D341Med (cell line): ENCODE measurements around the gene ICAM4.
"Not testable (repeated sequence)": the region's sequence is repeated elsewhere in the genome, so short reads cannot be mapped to it uniquely, and the experiment has no call there.

Experiments
- DNase-seq: peaks from one replicate; pipeline ENCODE4 v3.0.0; 2012; ENCODE audit warnings: low spot score

ICAM4 gene

DNA sequence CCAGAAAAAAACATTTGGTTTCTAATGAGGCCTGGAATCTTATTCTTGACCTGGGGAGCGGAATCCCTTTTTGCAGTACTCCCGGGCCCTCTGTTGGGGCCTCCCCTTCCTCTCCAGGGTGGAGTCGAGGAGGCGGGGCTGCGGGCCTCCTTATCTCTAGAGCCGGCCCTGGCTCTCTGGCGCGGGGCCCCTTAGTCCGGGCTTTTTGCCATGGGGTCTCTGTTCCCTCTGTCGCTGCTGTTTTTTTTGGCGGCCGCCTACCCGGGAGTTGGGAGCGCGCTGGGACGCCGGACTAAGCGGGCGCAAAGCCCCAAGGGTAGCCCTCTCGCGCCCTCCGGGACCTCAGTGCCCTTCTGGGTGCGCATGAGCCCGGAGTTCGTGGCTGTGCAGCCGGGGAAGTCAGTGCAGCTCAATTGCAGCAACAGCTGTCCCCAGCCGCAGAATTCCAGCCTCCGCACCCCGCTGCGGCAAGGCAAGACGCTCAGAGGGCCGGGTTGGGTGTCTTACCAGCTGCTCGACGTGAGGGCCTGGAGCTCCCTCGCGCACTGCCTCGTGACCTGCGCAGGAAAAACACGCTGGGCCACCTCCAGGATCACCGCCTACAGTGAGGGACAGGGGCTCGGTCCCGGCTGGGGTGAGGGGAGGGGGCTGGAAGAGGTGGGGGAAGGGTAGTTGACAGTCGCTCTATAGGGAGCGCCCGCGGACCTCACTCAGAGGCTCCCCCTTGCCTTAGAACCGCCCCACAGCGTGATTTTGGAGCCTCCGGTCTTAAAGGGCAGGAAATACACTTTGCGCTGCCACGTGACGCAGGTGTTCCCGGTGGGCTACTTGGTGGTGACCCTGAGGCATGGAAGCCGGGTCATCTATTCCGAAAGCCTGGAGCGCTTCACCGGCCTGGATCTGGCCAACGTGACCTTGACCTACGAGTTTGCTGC, at the start of gene ICAM4:
Gene ICAM4, plus strand, starts transcription at position 153 of the 935 bp plus-strand sequence. Its CDS starts 58 bp downstream, at position 211.
- no peak for DNase-seq

DNA sequence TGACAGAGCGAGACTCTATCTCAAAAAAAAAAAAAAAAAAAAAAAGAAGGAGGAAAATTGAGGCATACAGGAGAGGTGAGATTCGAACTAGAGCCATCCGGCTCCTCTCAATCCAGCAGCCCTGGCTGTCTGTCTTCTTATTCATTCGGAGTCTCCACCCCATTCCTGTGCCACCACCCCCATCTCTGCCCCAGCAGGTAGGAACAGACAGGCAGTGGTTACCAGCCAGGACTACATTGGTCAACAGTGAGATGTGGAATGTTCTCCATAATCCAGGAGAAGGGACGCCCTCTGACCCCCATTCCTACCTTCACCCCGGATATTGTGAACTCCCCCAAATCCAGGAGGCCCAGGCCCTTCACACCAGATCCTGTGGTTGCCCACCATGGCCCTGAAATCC, 49.1 kb upstream of the ICAM4 start:
- DNase-seq, result no peak

GRCh38 chr19:10238172-10238783, 48.5 kb upstream of the ICAM4 start:
- no peak for DNase-seq

- not testable (repeated sequence) for DNase-seq
Measured at GRCh38 chr19:10241826-10242449, 44.8 kb upstream of the ICAM4 start.

GRCh38 chr19:10243606-10244005, 43.1 kb upstream of the ICAM4 start:
- DNase-seq, result no peak

GRCh38 chr19:10245189-10245939, 41.4 kb upstream of the ICAM4 start:
- DNase-seq, result no peak

- no peak for DNase-seq
Measured at GRCh38 chr19:10246511-10246910, 40.2 kb upstream of the ICAM4 start.

DNA sequence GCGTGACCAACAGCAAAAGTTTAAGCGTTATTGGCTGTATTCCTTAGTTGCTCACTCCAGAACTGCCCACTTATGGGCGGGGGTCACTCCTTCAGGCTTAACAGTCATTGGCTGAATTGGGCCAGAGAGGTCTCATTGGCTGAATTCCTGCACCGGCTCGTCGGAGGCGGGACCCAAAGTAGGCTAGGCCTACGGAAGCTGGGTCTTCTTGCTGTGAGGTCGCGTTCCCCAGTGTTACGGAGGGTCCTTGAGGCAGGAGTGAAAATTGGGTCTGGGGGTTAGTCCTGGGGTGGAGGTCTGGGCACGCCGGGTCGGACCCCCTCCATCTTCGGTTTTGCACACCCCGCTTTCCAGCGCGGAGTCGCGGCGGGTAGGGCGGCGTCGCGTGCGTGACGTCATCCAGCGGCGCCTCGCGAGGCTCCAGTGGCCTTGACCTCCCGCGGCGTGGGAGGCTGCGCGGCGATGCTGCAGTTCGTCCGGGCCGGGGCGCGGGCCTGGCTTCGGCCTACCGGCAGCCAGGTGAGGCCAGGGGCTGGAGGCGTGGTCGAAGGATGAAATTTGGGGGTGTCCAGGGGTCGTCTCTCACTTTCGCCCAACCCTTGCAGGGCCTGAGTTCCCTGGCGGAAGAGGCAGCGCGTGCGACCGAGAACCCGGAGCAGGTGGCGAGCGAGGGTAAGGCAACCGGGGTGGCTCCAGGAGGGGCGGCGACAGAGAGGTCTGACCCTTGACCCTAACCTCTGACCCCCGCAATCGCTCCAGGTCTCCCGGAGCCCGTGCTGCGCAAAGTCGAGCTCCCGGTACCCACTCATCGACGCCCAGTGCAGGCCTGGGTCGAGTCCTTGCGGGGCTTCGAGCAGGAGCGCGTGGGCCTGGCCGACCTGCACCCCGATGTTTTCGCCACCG, 34.7 kb upstream of the ICAM4 start, which contains the start of gene MRPL4:
Gene MRPL4, plus strand, starts transcription at position 423 of the 903 bp plus-strand sequence. Its CDS starts 40 bp downstream, at position 463.
- peak; percentile 95 for DNase-seq

DNA sequence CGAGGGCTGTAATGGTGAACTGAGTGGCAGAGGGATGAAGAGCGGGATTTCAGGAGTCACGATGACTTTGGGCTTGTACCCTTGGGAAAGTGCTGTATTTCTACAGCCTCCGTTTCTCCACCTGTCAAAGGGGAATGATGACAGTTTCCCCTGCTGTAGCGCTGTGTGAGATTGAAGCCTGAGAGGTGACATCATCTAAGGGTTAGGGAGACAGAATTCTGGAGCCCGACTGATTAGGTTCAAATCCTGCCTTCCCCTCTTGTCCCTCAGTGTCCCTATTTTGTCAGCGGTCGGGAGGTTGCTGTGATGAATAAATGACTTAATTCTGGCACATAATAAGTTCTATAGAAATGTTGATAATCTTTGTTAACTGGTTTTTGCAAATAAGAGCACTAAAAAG, 34.0 kb upstream of the ICAM4 start:
- DNase-seq, result no peak

DNA sequence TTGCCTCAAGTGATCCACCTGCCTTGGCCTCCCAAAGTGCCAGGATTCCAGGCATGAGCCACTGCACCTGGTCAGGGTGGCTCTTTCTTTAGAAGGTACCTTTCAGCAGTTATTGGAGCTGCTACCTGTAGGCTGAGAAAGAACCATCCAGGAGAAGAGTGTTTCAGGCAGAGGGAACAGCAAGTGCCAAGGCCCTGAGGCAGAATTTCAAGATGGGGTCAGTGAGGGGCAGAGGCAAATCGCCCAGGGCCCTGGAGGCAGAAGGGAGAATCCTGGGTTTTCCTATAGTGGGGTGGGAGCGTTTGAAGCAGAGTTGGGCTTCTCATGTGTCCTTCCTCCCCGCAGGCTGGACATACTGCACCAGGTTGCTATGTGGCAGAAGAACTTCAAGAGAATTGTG, 32.5 kb upstream of the ICAM4 start:
- no peak for DNase-seq

- DNase-seq, result no peak
Measured at GRCh38 chr19:10255358-10255757, 31.4 kb upstream of the ICAM4 start.

DNA sequence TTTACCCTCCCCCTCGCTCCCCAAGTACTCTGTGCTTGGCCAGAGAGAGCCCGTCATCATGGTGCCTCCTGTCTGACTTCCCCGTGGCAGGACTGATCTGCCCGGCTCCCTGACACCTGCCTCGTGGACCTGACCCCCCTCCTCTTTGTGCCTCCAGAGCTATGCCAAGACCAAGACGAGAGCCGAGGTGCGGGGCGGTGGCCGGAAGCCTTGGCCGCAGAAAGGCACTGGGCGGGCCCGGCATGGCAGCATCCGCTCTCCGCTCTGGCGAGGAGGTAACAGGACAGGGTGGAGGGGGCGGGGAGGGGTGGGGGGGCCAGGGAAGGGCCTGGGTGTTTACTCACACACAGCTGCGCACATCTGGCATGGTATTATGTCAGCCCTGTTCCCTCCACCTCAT, 30.2 kb upstream of the ICAM4 start:
- no peak for DNase-seq

DNA sequence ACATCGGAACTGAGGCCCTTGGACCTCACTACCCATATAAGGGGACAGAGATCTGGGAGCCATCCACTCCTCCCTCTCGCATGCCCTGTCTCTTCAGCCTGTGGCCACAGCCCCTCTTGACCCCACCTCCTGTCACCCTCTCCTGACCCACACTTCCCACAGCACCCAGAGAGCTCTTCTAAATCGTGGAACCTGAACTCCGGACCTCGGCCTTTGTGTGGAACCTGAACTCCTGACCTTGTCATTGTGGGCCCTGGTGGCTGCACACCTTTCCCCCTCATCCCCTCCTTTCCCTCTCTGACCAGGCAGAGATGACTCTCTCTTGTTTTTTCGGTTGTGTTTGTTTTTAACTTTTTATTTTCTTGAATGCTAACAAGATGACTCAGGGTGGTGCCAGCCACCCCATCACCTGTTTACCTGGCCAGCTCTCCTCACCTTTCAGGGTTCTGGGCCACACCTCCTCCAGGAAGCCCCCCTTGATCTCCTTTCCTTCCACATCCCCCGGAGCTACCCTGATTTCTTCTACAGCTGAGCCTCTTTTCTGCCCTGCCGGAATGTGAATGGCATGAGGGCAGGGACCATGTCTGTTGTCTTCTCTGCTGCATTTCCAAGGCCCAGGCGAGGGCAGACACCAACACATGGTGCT, 29.7 kb upstream of the ICAM4 start:
- no peak for DNase-seq

DNA sequence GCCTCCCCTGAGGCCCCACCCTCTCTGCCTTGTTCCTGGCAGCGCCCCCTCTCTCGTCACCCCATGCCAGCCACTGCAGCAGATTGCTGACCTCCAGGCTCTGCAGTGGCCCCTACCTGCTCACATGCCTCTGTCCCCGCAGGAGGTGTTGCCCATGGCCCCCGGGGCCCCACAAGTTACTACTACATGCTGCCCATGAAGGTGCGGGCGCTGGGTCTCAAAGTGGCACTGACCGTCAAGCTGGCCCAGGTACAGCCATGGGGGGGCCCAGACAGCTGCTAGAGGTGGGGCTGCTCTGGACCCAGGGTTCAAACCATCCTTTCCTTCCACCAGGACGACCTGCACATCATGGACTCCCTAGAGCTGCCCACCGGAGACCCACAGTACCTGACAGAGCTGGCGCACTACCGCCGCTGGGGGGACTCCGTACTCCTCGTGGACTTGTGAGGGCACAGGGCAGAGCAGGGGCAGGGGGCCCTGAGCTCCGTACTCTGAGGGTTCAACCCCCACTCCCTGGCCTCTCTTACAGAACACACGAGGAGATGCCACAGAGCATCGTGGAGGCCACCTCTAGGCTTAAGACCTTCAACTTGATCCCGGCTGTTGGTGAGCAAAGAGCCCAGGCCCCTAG, 28.6 kb upstream of the ICAM4 start:
- no peak for DNase-seq

DNA sequence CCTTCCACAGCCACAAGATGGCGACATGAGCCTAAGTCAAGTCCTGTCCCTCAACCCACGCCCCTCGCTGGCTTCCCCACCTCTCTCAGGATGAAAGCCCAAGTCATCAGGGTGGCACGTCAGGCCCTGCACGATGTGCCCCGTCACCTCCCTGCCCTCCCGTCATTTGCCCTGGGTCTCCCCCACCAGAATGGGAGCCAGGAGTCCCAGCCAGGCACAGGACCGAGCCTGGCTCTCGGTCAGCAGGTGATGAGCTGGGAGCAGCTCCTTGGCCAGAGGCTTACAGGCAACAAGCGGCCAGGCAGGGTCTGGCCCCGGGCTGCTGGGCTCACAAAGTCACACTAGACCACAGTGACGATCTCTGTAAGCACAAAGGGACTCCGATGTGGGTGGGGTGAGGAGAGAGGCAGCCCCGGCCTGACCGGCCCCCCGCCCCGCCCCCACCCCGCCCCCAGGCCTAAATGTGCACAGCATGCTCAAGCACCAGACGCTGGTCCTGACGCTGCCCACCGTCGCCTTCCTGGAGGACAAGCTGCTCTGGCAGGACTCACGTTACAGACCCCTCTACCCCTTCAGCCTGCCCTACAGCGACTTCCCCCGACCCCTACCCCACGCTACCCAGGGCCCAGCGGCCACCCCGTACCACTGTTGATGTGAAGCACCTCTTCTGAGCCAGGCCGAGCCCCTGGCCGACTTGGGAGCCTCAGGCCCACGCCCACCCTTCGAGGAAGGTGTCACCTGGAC, 27.4 kb upstream of the ICAM4 start:
- DNase-seq, result peak; percentile 85

DNA sequence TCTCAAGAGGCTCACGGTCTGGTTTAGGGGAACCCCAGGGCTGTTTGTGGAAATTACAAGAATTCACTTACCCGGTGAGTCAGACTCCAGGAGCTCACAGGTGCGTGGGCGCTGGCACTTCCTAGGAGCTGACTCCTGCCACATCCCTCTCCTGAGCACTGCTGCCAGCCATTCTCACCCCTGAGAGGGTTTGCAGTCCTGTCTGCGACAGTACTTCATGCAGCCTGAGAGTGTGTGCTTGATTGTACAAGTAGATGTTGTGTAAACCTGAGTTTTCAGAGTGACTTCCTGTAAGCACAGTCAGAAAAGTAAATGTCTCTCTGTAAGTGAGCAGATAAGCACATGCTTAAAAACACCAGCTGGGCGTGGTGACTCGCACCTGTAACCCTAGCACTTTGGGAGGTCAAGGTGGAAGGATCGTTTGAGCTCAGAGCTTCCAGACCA, 26.6 kb upstream of the ICAM4 start:
- no peak for DNase-seq

- DNase-seq, result no peak
Measured at GRCh38 chr19:10262771-10263170, 24.0 kb upstream of the ICAM4 start.

GRCh38 chr19:10266706-10267105, 20.0 kb upstream of the ICAM4 start:
- DNase-seq, result no peak

DNA sequence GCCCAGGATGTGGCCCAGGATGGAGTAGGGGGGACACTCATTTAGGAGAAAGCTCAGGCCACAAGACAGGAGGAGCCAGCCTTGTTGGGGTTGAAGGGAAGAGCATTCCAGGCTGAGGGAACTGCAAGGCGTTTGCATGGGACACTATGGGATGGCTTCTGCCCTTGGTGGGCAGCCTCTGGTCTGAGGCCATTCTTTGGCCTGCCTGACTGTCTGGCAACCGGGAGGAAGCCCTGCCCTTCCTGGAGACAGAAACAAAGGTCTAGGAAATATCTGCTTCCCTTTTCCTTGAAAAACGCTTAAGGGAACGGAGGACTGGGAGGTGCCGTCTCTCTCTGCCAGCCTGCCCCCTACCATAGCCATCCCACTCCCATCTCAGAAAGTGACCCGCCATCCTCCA, 18.7 kb upstream of the ICAM4 start:
- no peak for DNase-seq
